GM12873 (cell line): ENCODE measurements around the gene SIM1.

Experiments
- TF ChIP-seq, protein P1 (sequence below): IDR thresholded peaks from 2 replicates; pipeline ENCODE4 v1.5.1; 2012; ENCODE audit warnings: low read depth, mild to moderate bottlenecking, moderate library complexity, low read length, control low read depth; ENCODE audit not compliant: insufficient read depth; ENCODE audit errors: missing control alignments

The SIM1 gene

DNA sequence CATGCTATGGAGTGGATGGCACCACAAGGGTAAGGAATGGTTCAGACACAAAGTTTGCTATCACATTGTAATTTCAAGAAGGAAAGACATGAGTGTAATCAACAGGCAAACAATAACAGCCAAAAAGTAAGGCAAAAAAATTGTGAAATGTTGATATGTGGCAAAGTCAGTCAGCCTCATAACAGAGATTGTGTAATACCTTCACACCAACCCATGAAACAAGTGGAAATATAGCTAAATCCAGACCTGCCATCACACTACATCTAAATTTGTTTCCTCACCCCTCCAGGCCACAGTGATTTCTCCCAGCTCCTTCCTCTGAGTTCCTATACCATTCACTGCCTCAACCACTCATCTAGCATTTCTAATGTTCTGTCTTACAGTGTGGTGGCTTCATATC is 37.3 kb downstream of the SIM1 start:
- TF ChIP-seq, protein P1, sequence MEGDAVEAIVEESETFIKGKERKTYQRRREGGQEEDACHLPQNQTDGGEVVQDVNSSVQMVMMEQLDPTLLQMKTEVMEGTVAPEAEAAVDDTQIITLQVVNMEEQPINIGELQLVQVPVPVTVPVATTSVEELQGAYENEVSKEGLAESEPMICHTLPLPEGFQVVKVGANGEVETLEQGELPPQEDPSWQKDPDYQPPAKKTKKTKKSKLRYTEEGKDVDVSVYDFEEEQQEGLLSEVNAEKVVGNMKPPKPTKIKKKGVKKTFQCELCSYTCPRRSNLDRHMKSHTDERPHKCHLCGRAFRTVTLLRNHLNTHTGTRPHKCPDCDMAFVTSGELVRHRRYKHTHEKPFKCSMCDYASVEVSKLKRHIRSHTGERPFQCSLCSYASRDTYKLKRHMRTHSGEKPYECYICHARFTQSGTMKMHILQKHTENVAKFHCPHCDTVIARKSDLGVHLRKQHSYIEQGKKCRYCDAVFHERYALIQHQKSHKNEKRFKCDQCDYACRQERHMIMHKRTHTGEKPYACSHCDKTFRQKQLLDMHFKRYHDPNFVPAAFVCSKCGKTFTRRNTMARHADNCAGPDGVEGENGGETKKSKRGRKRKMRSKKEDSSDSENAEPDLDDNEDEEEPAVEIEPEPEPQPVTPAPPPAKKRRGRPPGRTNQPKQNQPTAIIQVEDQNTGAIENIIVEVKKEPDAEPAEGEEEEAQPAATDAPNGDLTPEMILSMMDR: no peak

DNA sequence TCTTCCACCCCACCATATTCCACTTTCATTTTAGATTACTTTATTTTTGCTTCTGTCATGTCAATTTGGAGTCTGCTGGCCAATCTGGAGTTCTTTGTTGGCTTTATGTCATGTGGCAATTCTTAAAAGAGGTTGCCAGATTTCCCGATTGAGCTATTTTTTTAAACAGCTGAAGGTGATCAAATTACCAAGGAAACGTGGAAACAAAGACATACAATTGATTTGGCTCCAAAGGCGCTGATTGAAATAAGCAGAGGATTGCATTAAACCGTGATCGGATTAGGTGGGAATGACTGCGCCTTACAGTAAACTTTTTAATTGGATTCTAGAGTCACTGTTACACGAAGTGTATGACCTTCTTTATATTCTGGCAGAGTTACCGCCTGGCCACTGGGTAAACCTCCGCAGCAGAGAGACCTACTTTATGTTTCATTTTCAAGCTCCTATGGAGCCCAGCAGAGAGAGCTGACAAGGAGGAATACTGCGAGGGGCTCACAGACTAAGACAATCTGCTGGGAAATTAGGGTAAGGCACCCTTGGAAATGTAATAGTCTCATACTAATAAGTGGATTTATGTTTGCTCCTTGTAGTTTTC is 37.9 kb downstream of the SIM1 start:
- TF ChIP-seq, protein P1: no peak

DNA sequence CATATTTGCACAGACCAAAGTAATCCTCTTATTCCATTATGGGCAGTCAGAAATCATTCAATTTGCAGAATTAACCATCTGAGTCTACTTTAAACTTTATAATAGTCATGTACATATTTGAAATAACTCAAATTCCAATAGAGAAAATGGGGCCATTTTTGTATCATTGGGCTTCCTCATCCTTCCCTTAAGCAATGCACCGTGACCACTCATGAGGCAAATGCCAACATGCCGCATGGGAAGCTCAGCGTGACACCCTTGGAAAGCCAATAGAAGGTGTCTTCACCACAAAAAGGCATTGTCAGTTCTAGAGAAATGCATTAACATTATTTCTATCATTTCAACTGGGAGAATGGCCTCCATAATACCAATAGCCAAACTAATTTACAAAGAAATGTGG is 38.5 kb downstream of the SIM1 start:
- TF ChIP-seq, protein P1: no peak

DNA sequence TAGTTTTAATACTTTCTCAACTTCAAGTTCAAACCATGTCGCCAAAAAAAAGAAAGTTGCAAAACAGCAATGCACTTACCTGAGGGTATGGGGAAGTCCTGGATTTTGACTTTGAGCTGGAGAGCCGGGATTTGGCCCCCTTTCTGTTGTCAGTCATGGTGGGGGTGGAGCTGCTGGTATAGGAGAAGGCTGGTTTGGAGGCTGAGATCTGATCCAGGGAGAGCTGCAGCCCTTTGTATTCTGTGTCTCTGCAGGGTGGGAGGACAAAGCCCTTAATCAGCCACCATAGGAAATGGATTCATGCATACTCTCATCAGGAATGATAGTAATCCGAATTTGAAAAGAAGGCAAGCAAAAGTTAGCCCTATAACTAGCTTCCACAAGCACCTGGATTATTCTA is 44.0 kb downstream of the SIM1 start:
- TF ChIP-seq, protein P1: no peak

DNA sequence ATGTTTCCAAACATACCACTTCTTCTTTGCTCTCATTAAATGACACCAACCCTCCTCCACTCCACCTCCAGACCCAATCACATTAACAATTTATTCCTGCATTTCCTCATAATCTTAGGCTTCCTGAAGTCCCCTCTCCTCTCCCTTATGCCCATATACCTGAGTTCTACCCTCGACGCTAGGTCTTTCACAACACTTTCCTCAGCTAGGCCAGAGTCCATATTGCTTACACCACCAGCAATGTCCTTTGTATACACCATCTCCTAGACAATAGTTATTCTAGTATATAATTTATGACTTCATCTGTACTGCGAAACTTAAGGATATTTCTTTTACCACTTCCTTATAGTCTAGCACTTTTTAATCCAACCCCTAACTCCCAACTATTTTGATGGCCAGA is 47.7 kb downstream of the SIM1 start:
- TF ChIP-seq, protein P1: no peak

DNA sequence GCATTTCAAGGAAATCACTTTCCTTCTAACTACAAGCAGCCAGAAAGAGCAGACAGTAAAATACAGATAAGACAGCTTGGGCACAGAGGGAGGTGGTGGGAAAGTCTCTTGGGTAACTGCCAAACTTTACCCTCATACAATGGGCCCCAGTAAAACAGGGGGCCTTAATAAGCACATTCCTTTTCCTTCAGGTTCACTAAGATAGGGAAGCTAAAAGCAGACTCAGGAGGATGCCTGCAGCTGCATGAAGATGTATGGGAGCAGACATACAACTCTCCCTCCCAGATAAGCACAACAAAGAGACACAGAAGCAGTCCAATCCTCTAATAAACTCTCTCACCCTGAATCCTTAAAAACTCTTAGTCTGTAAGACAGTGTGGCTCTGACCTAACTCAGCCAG is 49.0 kb downstream of the SIM1 start:
- TF ChIP-seq, protein P1: no peak

DNA sequence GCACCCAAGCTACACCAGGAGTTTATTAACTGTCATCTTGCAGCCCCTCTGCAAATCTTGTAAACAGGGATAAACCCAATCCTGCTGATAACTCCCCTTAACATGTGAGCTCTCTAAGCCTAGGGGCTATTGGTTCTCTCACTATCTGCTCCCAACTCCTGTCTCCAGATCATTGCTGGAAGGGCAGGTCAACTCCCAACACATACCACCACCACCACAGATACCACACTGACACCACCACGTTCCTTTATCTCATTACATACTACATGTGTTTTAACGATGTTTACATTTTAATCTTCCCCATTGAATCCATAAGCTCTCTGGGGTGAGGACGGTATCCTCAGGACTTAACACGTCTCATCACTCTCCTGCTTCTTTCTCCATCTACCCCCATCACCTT is 51.8 kb downstream of the SIM1 start:
- TF ChIP-seq, protein P1: no peak
